ENCODE measurements around the gene PTPRE.

- no peak for TF ChIP-seq FOXM1 (IDR thresholded peaks at IDR 0.05; ENCODE audit: low read depth)
- no peak for TF ChIP-seq CTCF (IDR thresholded peaks at IDR 0.05)
- no peak for TF ChIP-seq USF2 (IDR thresholded peaks at IDR 0.05; ENCODE audit: borderline replicate concordance, low read depth, low read length)
- no peak for TF ChIP-seq RCOR1 (IDR thresholded peaks at IDR 0.05; ENCODE audit: low read length)
- no peak for TF ChIP-seq POLR2AphosphoS5 (IDR thresholded peaks at IDR 0.05; ENCODE audit: low read depth, low read length)
- no peak for TF ChIP-seq YY1 (IDR thresholded peaks at IDR 0.05; ENCODE audit: low read depth)
- TF ChIP-seq JUND (IDR thresholded peaks at IDR 0.05), result no peak
- TF ChIP-seq ZBTB33 (IDR thresholded peaks at IDR 0.05; ENCODE audit: borderline replicate concordance, low read depth), result no peak
- TF ChIP-seq FOSL2 (IDR thresholded peaks at IDR 0.05; ENCODE audit: borderline replicate concordance, low read depth), result no peak
These were observed 208.5 kb downstream of the PTPRE start for GRCh38 chr10:128115356-128115755.
